Esophagus muscularis mucosa (tissue), 4 donors: ENCODE results near the gene TCP10L.

Experiments
- CTCF ChIP-seq, 3 experiments: fragments of 200-600 bp in 2 of 3; fragments of 450-650 bp in 1 of 3; sonication (generic) in 2 of 3; IDR thresholded peaks; one replicate each; pipeline ENCODE4 v1.5.1; 2017 to 2019; ENCODE audit warnings: antibody characterized with exemption in 3 of 3, mild to moderate bottlenecking in 2 of 3, moderate library complexity in 1 of 3
- EP300 ChIP-seq: sonication (generic); formaldehyde crosslinking; IDR thresholded peaks from one replicate; pipeline ENCODE4 v1.6.1; 2017; ENCODE audit warnings: antibody characterized with exemption
- POLR2A ChIP-seq: fragments of 450-650 bp; IDR thresholded peaks from one replicate; pipeline ENCODE4 v1.6.1; 2017; ENCODE audit warnings: antibody characterized with exemption, moderate library complexity, mild to moderate bottlenecking, low read depth

GRCh38 chr21:32539378-32539777, 45.9 kb downstream of the TCP10L start:
- TF ChIP-seq CTCF (IDR thresholded peaks at IDR 0.05): no peak
- TF ChIP-seq POLR2A: no peak
- TF ChIP-seq EP300: no peak
